Ovary (tissue), 9 donors: ENCODE measurements around the gene SAAL1. TPM values are rescaled to one million over a fixed set of nuclear protein-coding genes. Genes with fewer than 3 reads are reported as not detected.

ENCODE experiments used
- DNase-seq, 5 donors: peaks; one replicate each; pipeline ENCODE4 v3.0.0-alpha.2; 2019 to 2020
- H3K27ac ChIP-seq, 2 donors: fragments of 200-600 bp; one replicate each; pipeline versions ENCODE4 v1.5.1 to v1.8.0; 2019 to 2022
- H3K27me3 ChIP-seq: fragments of 200-600 bp; one replicate; pipeline ENCODE4 v1.8.0; 2022
- H3K36me3 ChIP-seq: fragments of 200-600 bp; sonication (generic); one replicate; pipeline ENCODE4 v1.5.1; 2019
- H3K4me1 ChIP-seq: one replicate; pipeline ENCODE4 v1.8.1; 2013; ENCODE audit warnings: mild to moderate bottlenecking, moderate library complexity; ENCODE audit not compliant: insufficient read depth
- H3K4me3 ChIP-seq: fragments of 200-600 bp; sonication (generic); one replicate; pipeline ENCODE4 v1.5.1; 2017
- H3K9me3 ChIP-seq, 2 donors: fragments of 200-600 bp in 1 of 2; sonication (generic) in 1 of 2; one replicate each; pipeline versions ENCODE4 v1.5.1 to v1.8.1; 2013 to 2019; ENCODE audit warnings: mild to moderate bottlenecking in 1 of 2, moderate library complexity in 1 of 2
- EP300 ChIP-seq: sonication (generic); formaldehyde crosslinking; IDR thresholded peaks from one replicate; pipeline ENCODE4 v1.6.1; 2017; ENCODE audit warnings: antibody characterized with exemption
- POLR2A ChIP-seq: fragments of 450-650 bp; IDR thresholded peaks from one replicate; pipeline ENCODE4 v1.6.1; 2017; ENCODE audit warnings: antibody characterized with exemption, mild to moderate bottlenecking, moderate library complexity
- WGBS, 3 donors: extraction: QIAGEN DNeasy Blood & Tissue Kit in 1 of 3; methylation state at CpG; one replicate each; pipeline versions ENCODE4 v1.1.5 to v1.1.7; 2013 to 2017; 5-methylcytosine and 5-hydroxymethylcytosine counted together
- intact Hi-C, 4 donors: fragments of 100-400 bp; cut with DNase I; formaldehyde crosslinking; loops; one replicate each; pipeline versions ENCODE4 v1.11.0 to v1.15.1; 2022 to 2023
- polyA plus RNA-seq, 2 donors: library from polyadenylated mRNA; stranded (reverse); fragments of 200-250 nt in 1 of 2; fragments of 350-450 nt in 1 of 2; fragmentation: Illumina TruSeq in 1 of 2; extraction: RNeasy Lipid Tissue Mini Kit (QIAGEN cat#74804) in 1 of 2; gene quantifications; one replicate each; pipeline ENCODE4 v1.2.3, GENCODE V29; 2013 to 2014
- total RNA-seq, 7 donors: library from RNA; depleted of rRNA in 2 of 7; stranded (reverse); fragments of >200 nt in 2 of 7; fragmentation: NEBNext Ultra II Directional in 3 of 7; extraction: Animal tissue kit (Norgen Biotek cat#: 25700) in 3 of 7; gene quantifications; one replicate each; pipeline versions ENCODE4 v1.1.0 to v1.2.4, GENCODE V29; 2016 to 2023
- TF ChIP-seq, protein P1 (sequence below), 3 donors: fragments of 450-650 bp in 2 of 3; fragments of 200-600 bp in 1 of 3; IDR thresholded peaks; one replicate each; pipeline versions ENCODE4 v1.5.1 to v1.8.0; 2016 to 2022; ENCODE audit warnings: antibody characterized with exemption in 3 of 3, mild to moderate bottlenecking in 1 of 3
- donor health status: DM: no; HTN: no; CAD: no; lungs with moderate emphysema.
- donor health status: DM: no; HTN: no; CAD: no.
- donor health status: Bipolar disorder and iron deficiency.
- donor health status: DM: yes; HTN: yes; CAD: no.
- donor health status: DM: no; HTN: no; CAD: no.
- donor health status: DM: yes; HTN: yes; CAD: no.

SAAL1 gene
- total and polyA plus RNA-seq, 9 donors = 5.7 to 15.0 (median 12.6) TPM

DNA sequence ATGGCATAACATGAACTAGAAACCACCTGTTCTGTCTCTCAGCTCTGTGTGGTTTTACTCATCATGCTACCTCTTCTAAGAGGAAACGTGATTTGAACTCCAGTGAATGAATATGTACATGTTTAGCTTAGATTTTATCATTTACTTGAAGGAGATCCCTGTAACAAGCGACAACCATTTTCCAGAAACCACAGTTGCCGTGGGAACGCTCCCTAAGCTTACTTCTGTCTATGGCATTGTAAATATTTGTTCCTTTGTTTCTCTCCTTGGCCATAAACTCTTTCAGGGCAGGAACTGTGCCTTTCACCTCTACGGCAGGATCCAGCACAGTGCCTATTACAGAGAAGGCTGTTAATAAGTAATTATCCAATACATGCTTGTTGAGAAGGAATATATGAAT, 42.8 kb downstream of the SAAL1 start:
- Histone ChIP-seq H3K4me3 (no peak overlapping the region), H3K4me1 (no peaks in the 10 kb centered on the region), H3K9me3 (no peaks in the 10 kb centered on the region), H3K36me3 (no peaks in the 10 kb centered on the region), H3K27ac (no peak overlapping the region), H3K27me3 (no peaks in the 10 kb centered on the region)
- no peak for DNase-seq
- WGBS, 3 donors = 81 to 85% (median 84%) methylated on average over 5 of the region's 5 CpGs
- TF ChIP-seq POLR2A (no peak), EP300 (no peak)
- TF ChIP-seq, protein P1, sequence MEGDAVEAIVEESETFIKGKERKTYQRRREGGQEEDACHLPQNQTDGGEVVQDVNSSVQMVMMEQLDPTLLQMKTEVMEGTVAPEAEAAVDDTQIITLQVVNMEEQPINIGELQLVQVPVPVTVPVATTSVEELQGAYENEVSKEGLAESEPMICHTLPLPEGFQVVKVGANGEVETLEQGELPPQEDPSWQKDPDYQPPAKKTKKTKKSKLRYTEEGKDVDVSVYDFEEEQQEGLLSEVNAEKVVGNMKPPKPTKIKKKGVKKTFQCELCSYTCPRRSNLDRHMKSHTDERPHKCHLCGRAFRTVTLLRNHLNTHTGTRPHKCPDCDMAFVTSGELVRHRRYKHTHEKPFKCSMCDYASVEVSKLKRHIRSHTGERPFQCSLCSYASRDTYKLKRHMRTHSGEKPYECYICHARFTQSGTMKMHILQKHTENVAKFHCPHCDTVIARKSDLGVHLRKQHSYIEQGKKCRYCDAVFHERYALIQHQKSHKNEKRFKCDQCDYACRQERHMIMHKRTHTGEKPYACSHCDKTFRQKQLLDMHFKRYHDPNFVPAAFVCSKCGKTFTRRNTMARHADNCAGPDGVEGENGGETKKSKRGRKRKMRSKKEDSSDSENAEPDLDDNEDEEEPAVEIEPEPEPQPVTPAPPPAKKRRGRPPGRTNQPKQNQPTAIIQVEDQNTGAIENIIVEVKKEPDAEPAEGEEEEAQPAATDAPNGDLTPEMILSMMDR (IDR thresholded peaks at IDR 0.05) = no peak
- intact Hi-C loops = no loop called here

DNA sequence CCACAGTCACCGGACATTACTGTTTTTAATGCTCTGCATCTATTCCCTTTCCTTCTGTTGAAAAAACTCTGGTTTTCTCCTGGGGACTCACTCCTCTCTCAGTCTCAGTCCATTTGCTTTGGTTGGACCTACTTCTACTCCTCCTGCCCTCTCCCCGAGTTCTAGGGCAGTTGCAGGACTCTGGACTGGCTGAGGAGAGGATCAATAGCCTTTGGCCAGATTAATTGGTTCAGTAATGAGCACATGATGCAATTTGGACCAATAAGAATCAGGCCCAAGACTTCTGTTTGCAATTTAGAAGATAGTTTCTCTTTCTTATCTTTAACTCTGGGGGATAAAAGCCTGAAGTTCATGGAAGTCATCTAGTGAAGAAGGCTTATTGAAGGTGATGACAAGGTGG, 44.5 kb downstream of the SAAL1 start:
- Histone ChIP-seq H3K27me3 (no peaks in the 10 kb centered on the region), H3K4me3 (no peak overlapping the region), H3K36me3 (no peaks in the 10 kb centered on the region), H3K27ac (no peak overlapping the region), H3K9me3 (no peaks in the 10 kb centered on the region), H3K4me1 (no peaks in the 10 kb centered on the region)
- 74 to 85% (median 82%) methylated on average over 2 of the region's 2 CpGs for WGBS, 3 donors
- TF ChIP-seq EP300 = no peak
- TF ChIP-seq, protein P1 (IDR thresholded peaks at IDR 0.05) = no peak
- no peak for TF ChIP-seq POLR2A
- intact Hi-C loops = no loop called here
- DNase-seq = no peak

DNA sequence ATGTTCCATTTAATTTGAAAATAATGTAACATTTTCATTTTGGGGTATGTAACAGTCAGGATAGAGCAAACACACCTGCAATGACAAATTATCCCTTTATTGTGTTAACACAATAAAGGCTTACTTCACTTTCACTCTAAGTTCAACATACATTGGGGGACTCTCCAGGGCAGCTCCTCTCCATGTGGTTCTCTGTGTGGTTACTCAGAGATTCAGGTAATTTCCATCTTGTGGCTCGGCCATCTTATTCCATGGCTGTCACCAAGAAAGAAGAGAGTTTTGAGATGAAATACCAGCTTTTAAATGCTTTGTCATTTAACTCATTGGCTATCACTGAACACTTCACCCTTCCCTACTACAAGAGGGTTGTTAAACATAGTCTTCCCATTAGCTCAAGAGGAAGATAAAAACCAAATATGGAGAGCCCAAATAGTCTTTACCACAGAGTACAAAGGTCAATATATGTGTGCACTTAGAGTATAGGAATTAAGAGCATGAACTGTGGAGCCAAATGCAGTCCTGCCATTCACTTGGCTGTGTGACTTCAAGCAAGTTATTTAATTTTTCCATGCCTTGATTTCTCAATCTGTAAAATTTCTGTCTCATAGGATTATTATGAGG, 49.2 kb downstream of the SAAL1 start:
- H3K27ac ChIP-seq = no peak overlapping the region
- TF ChIP-seq, protein P1 (IDR thresholded peaks at IDR 0.05) = no peak
- TF ChIP-seq POLR2A = no peak
- no peak for TF ChIP-seq EP300
- H3K27me3 ChIP-seq = no peaks in the 10 kb centered on the region
- 30 to 94% (median 86%) methylated on average over 1 of the region's 1 CpG for WGBS, 3 donors
- no peak overlapping the region for H3K4me3 ChIP-seq
- H3K9me3 ChIP-seq = no peaks in the 10 kb centered on the region
- intact Hi-C loops = no loop called here
- DNase-seq = no peak
- no peaks in the 10 kb centered on the region for H3K36me3 ChIP-seq
- H3K4me1 ChIP-seq = no peaks in the 10 kb centered on the region

DNA sequence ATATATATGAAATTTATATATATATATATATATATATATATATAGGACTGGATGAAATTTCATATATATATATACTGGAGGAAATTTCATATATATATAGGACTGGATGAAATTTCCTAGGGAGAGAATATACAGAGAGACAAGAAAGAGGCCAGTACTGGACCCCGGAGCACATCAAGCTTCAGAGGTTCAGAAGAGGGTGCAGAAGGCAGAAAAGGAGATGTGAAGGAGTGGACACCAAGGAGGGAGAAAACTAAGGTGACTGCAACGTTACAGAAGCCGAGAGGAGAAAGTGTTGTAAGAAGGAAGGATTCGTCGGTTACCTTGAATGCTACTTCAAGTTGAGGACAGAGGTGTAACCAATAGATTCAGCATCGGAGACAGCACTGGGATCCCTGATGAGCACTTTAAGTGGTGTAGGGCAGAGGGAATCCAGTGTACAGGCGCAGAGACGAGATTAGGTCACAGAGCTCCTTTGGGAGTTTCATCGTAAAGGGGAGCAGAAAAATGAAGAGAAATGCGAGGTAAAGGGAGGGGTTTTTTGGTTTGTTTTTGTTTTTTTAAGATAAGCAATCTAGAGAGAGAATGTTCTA, 51.3 kb downstream of the SAAL1 start:
- WGBS, 3 donors = 84 to 87% (median 86%) methylated on average over 10 of the region's 10 CpGs

More for the DNA sequence above, 51.3 kb downstream of the SAAL1 start:
- intact Hi-C loops = no loop called here
- DNase-seq = no peak
- no peaks in the 10 kb centered on the region for H3K36me3 ChIP-seq
- H3K4me3 ChIP-seq = no peak overlapping the region
- H3K9me3 ChIP-seq = no peaks in the 10 kb centered on the region
- no peaks in the 10 kb centered on the region for H3K4me1 ChIP-seq
- H3K27ac ChIP-seq = no peak overlapping the region
- H3K27me3 ChIP-seq = no peaks in the 10 kb centered on the region
- TF ChIP-seq, protein P1 (IDR thresholded peaks at IDR 0.05) = no peak
- TF ChIP-seq EP300 (no peak), POLR2A (no peak)
